ENCODE results near the gene FSTL4. TPM values are rescaled to one million over a fixed set of nuclear protein-coding genes. Genes with fewer than 3 reads are reported as not detected.

The FSTL4 gene
- total RNA-seq, 1 donor from 2014 or later: 0.67 TPM

GRCh38 chr5:133368916-133369783, 243.2 kb downstream of the FSTL4 start:
- Histone ChIP-seq H3K27ac (no peak overlapping the region), H3K4me1 (no peaks in the 10 kb centered on the region), H3K36me3 (no peaks in the 10 kb centered on the region), H3K9me3 (no peaks in the 10 kb centered on the region), H3K4me3 (no peak overlapping the region), H3K27me3 (no peaks in the 10 kb centered on the region)
- ATAC-seq: no peak
- TF ChIP-seq CTCF (IDR thresholded peaks at IDR 0.05): no peak
- intact Hi-C loops (cut with DNase I): no loop called here
- DNase-seq: no peak

GRCh38 chr5:133367984-133368383, 244.4 kb downstream of the FSTL4 start:
- DNase-seq (no peak), ATAC-seq (no peak)
- Histone ChIP-seq H3K27ac (no peak overlapping the region), H3K36me3 (no peaks in the 10 kb centered on the region), H3K9me3 (no peaks in the 10 kb centered on the region), H3K4me3 (no peak overlapping the region), H3K27me3 (no peaks in the 10 kb centered on the region), H3K4me1 (no peaks in the 10 kb centered on the region)
- intact Hi-C loops (cut with DNase I): no loop called here
- TF ChIP-seq CTCF (IDR thresholded peaks at IDR 0.05): no peak

- intact Hi-C loops (cut with DNase I): no loop called here
- Histone ChIP-seq H3K4me1 (no peaks in the 10 kb centered on the region), H3K9me3 (no peaks in the 10 kb centered on the region), H3K27ac (no peak overlapping the region), H3K27me3 (no peaks in the 10 kb centered on the region), H3K4me3 (no peak overlapping the region), H3K36me3 (no peaks in the 10 kb centered on the region)
- no peak for DNase-seq
- no peak for TF ChIP-seq CTCF (IDR thresholded peaks at IDR 0.05)
- no peak for ATAC-seq
Measured at GRCh38 chr5:133367071-133367786, 245.1 kb downstream of the FSTL4 start.

GRCh38 chr5:133366438-133366837, 245.9 kb downstream of the FSTL4 start:
- no peaks in the 10 kb centered on the region for H3K9me3 ChIP-seq
- intact Hi-C loops (cut with DNase I): no loop called here
- H3K4me1 ChIP-seq: no peaks in the 10 kb centered on the region
- DNase-seq: no peak
- no peaks in the 10 kb centered on the region for H3K27me3 ChIP-seq
- TF ChIP-seq CTCF (IDR thresholded peaks at IDR 0.05): no peak
- no peaks in the 10 kb centered on the region for H3K36me3 ChIP-seq
- ATAC-seq: no peak
- H3K4me3 ChIP-seq: no peak overlapping the region
- H3K27ac ChIP-seq: no peak overlapping the region

GRCh38 chr5:133365738-133366137, 246.6 kb downstream of the FSTL4 start:
- no peak for TF ChIP-seq CTCF (IDR thresholded peaks at IDR 0.05)
- intact Hi-C loops (cut with DNase I): no loop called here
- no peak overlapping the region for H3K27ac ChIP-seq
- H3K4me1 ChIP-seq: no peaks in the 10 kb centered on the region
- no peaks in the 10 kb centered on the region for H3K27me3 ChIP-seq
- DNase-seq: no peak
- ATAC-seq: no peak
- H3K36me3 ChIP-seq: no peaks in the 10 kb centered on the region
- H3K4me3 ChIP-seq: no peak overlapping the region
- H3K9me3 ChIP-seq: no peaks in the 10 kb centered on the region
